ENCODE data around the gene KCNH1. TPM values are rescaled to one million over a fixed set of nuclear protein-coding genes. Genes with fewer than 3 reads are reported as not detected.
A peak's percentile ranks its signal among the peaks of the same experiment; 100 is the strongest.

The KCNH1 gene
- total RNA-seq: not detected

GRCh38 chr1:211133836-211134669 is at the start of gene KCNH1:
KCNH1 (minus strand) TSS chr1:211134148; CDS start chr1:211133945, 203 bp downstream.
- no peaks in the 10 kb centered on the region for H3K9me3 Mint-ChIP-seq
- peak within 1 kb of the TSS; percentile 47 for H3K4me3 Mint-ChIP-seq
- H3K27me3 Mint-ChIP-seq: peaks cover 42% of the 10 kb centered on the region
- H3K27ac Mint-ChIP-seq: no peak within 1 kb of the TSS
- H3K36me3 Mint-ChIP-seq (ENCODE audit: low read depth): no peaks in the 10 kb centered on the region
- ATAC-seq (replicated peaks): peak; percentile 90
- no peaks in the 10 kb centered on the region for H3K4me1 Mint-ChIP-seq

GRCh38 chr1:211182746-211183145 is 48.8 kb upstream of the KCNH1 start:
- no peaks in the 10 kb centered on the region for H3K36me3 Mint-ChIP-seq (ENCODE audit: low read depth)
- H3K27me3 Mint-ChIP-seq: peaks cover 12% of the 10 kb centered on the region
- ATAC-seq (replicated peaks): no peak
- no peak overlapping the region for H3K4me3 Mint-ChIP-seq
- H3K27ac Mint-ChIP-seq: no peak overlapping the region
- no peaks in the 10 kb centered on the region for H3K9me3 Mint-ChIP-seq
- no peaks in the 10 kb centered on the region for H3K4me1 Mint-ChIP-seq

GRCh38 chr1:211174375-211174774 is 40.4 kb upstream of the KCNH1 start:
- ATAC-seq (replicated peaks): no peak
- Mint-ChIP-seq H3K36me3 (ENCODE audit: low read depth) (no peaks in the 10 kb centered on the region), H3K9me3 (peaks cover 17% of the 10 kb centered on the region), H3K27ac (no peak overlapping the region), H3K4me3 (no peak overlapping the region), H3K4me1 (no peaks in the 10 kb centered on the region), H3K27me3 (peaks cover 16% of the 10 kb centered on the region)

GRCh38 chr1:211172657-211173056 is 38.7 kb upstream of the KCNH1 start:
- H3K4me1 Mint-ChIP-seq: no peaks in the 10 kb centered on the region
- no peak for ATAC-seq (replicated peaks)
- H3K9me3 Mint-ChIP-seq: peaks cover 25% of the 10 kb centered on the region
- H3K27ac Mint-ChIP-seq: no peak overlapping the region
- peaks cover 13% of the 10 kb centered on the region for H3K27me3 Mint-ChIP-seq
- no peaks in the 10 kb centered on the region for H3K36me3 Mint-ChIP-seq (ENCODE audit: low read depth)
- H3K4me3 Mint-ChIP-seq: no peak overlapping the region

- H3K9me3 Mint-ChIP-seq: peaks cover 25% of the 10 kb centered on the region
- no peaks in the 10 kb centered on the region for H3K4me1 Mint-ChIP-seq
- H3K4me3 Mint-ChIP-seq: no peak overlapping the region
- H3K36me3 Mint-ChIP-seq (ENCODE audit: low read depth): no peaks in the 10 kb centered on the region
- no peak for ATAC-seq (replicated peaks)
- peaks cover 28% of the 10 kb centered on the region for H3K27me3 Mint-ChIP-seq
- H3K27ac Mint-ChIP-seq: no peak overlapping the region
These were observed 35.4 kb upstream of the KCNH1 start for GRCh38 chr1:211169353-211169752.

- no peak overlapping the region for H3K4me3 Mint-ChIP-seq
- H3K36me3 Mint-ChIP-seq (ENCODE audit: low read depth): no peaks in the 10 kb centered on the region
- H3K27me3 Mint-ChIP-seq: peaks cover 6% of the 10 kb centered on the region
- ATAC-seq (replicated peaks): no peak
- no peaks in the 10 kb centered on the region for H3K4me1 Mint-ChIP-seq
- no peak overlapping the region for H3K27ac Mint-ChIP-seq
- peaks cover 6% of the 10 kb centered on the region for H3K9me3 Mint-ChIP-seq
These were observed 24.9 kb upstream of the KCNH1 start for GRCh38 chr1:211158866-211159265.

- Mint-ChIP-seq H3K27ac (no peak overlapping the region), H3K36me3 (ENCODE audit: low read depth) (no peaks in the 10 kb centered on the region), H3K9me3 (peaks cover 6% of the 10 kb centered on the region), H3K4me1 (no peaks in the 10 kb centered on the region), H3K27me3 (peaks cover 5% of the 10 kb centered on the region), H3K4me3 (no peak overlapping the region)
- ATAC-seq (replicated peaks): no peak
These were observed 21.1 kb upstream of the KCNH1 start for GRCh38 chr1:211155040-211155439.

GRCh38 chr1:211153932-211154331 is 20.0 kb upstream of the KCNH1 start:
- Mint-ChIP-seq H3K27me3 (peaks cover 7% of the 10 kb centered on the region), H3K36me3 (ENCODE audit: low read depth) (no peaks in the 10 kb centered on the region), H3K9me3 (peaks cover 6% of the 10 kb centered on the region), H3K27ac (no peak overlapping the region), H3K4me3 (no peak overlapping the region), H3K4me1 (no peaks in the 10 kb centered on the region)
- ATAC-seq (replicated peaks): no peak

- no peaks in the 10 kb centered on the region for H3K36me3 Mint-ChIP-seq (ENCODE audit: low read depth)
- ATAC-seq (replicated peaks): no peak
- H3K4me3 Mint-ChIP-seq: no peak overlapping the region
- no peaks in the 10 kb centered on the region for H3K9me3 Mint-ChIP-seq
- no peaks in the 10 kb centered on the region for H3K4me1 Mint-ChIP-seq
- H3K27me3 Mint-ChIP-seq: peaks cover 31% of the 10 kb centered on the region
- H3K27ac Mint-ChIP-seq: no peak overlapping the region
These were observed 14.4 kb upstream of the KCNH1 start for GRCh38 chr1:211148366-211148765.

GRCh38 chr1:211145944-211146343 is 12.0 kb upstream of the KCNH1 start:
- H3K4me1 Mint-ChIP-seq: no peaks in the 10 kb centered on the region
- no peak overlapping the region for H3K4me3 Mint-ChIP-seq
- no peak for ATAC-seq (replicated peaks)
- H3K27me3 Mint-ChIP-seq: peaks cover 44% of the 10 kb centered on the region
- H3K9me3 Mint-ChIP-seq: no peaks in the 10 kb centered on the region
- H3K27ac Mint-ChIP-seq: no peak overlapping the region
- H3K36me3 Mint-ChIP-seq (ENCODE audit: low read depth): no peaks in the 10 kb centered on the region

GRCh38 chr1:211135342-211135950 is 1.5 kb upstream of the KCNH1 start:
- H3K4me1 Mint-ChIP-seq: no peaks in the 10 kb centered on the region
- H3K9me3 Mint-ChIP-seq: no peaks in the 10 kb centered on the region
- no peak overlapping the region for H3K4me3 Mint-ChIP-seq
- peaks cover 46% of the 10 kb centered on the region for H3K27me3 Mint-ChIP-seq
- H3K27ac Mint-ChIP-seq: no peak overlapping the region
- peak; percentile 23 for ATAC-seq (replicated peaks)
- no peaks in the 10 kb centered on the region for H3K36me3 Mint-ChIP-seq (ENCODE audit: low read depth)

GRCh38 chr1:211133393-211133835 is 534 bp downstream of the KCNH1 start:
- no peak overlapping the region for H3K27ac Mint-ChIP-seq
- H3K4me1 Mint-ChIP-seq: no peaks in the 10 kb centered on the region
- H3K4me3 Mint-ChIP-seq: peak overlapping the region; percentile 47
- no peaks in the 10 kb centered on the region for H3K36me3 Mint-ChIP-seq (ENCODE audit: low read depth)
- peaks cover 42% of the 10 kb centered on the region for H3K27me3 Mint-ChIP-seq
- peak; percentile 40 for ATAC-seq (replicated peaks)
- no peaks in the 10 kb centered on the region for H3K9me3 Mint-ChIP-seq

- Mint-ChIP-seq H3K9me3 (no peaks in the 10 kb centered on the region), H3K27ac (no peak overlapping the region), H3K27me3 (peaks cover 42% of the 10 kb centered on the region), H3K4me1 (no peaks in the 10 kb centered on the region), H3K36me3 (ENCODE audit: low read depth) (no peaks in the 10 kb centered on the region), H3K4me3 (peak overlapping the region; percentile 47)
- ATAC-seq (replicated peaks): no peak
These were observed 1.1 kb downstream of the KCNH1 start for GRCh38 chr1:211132721-211133392.

GRCh38 chr1:211129776-211130175 is 4.2 kb downstream of the KCNH1 start:
- no peaks in the 10 kb centered on the region for H3K4me1 Mint-ChIP-seq
- H3K36me3 Mint-ChIP-seq (ENCODE audit: low read depth): no peaks in the 10 kb centered on the region
- H3K27me3 Mint-ChIP-seq: peaks cover 32% of the 10 kb centered on the region
- H3K9me3 Mint-ChIP-seq: no peaks in the 10 kb centered on the region
- no peak for ATAC-seq (replicated peaks)
- no peak overlapping the region for H3K4me3 Mint-ChIP-seq
- no peak overlapping the region for H3K27ac Mint-ChIP-seq

- Mint-ChIP-seq H3K9me3 (no peaks in the 10 kb centered on the region), H3K27me3 (peaks cover 36% of the 10 kb centered on the region), H3K27ac (no peak overlapping the region), H3K4me1 (no peaks in the 10 kb centered on the region), H3K4me3 (no peak overlapping the region), H3K36me3 (ENCODE audit: low read depth) (no peaks in the 10 kb centered on the region)
- ATAC-seq (replicated peaks): no peak
These were observed 6.8 kb downstream of the KCNH1 start for GRCh38 chr1:211127166-211127565.
